Ishikawa (cell line): ENCODE measurements around the gene RAB37.

Experiments used
- CEBPB ChIP-seq: IDR thresholded peaks from 2 replicates; pipeline ENCODE4 v1.6.1; 2012
- EP300 ChIP-seq: IDR thresholded peaks from 2 replicates; pipeline ENCODE4 v1.6.1; 2012; ENCODE audit warnings: borderline replicate concordance
- MAX ChIP-seq: IDR thresholded peaks from 2 replicates; pipeline ENCODE4 v1.6.1; 2012
- RAD21 ChIP-seq: IDR thresholded peaks from 2 replicates; pipeline ENCODE4 v1.6.1; 2012; ENCODE audit warnings: low read depth
- TAF1 ChIP-seq: IDR thresholded peaks from 2 replicates; pipeline ENCODE4 v1.6.1; 2012; ENCODE audit warnings: low read depth, mild to moderate bottlenecking
- TEAD4 ChIP-seq: IDR thresholded peaks from 2 replicates; pipeline ENCODE4 v1.6.1; 2012
- USF1 ChIP-seq: IDR thresholded peaks from 2 replicates; pipeline ENCODE4 v1.6.1; 2012

DNA sequence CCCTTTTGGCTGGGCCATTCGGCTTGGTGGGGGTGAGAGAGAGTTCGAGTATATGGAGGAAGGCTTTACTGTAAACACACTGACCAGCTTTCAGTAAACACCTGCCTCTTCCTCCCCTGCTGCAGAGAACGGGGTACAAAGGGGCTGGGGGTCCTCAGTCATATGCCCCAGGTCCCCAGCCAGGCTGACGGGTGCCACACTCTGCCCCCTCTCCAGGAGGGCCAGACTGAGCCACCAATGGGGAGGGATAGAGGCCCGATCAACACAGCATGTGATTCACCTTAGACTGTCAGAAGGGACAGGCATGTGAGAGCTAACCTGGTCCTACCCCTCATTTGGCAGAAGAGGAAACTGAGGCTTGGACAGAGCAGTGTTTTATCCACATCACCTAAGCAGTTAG is 24.4 kb downstream of the RAB37 start:
- TF ChIP-seq TAF1 (no peak), RAD21 (no peak), USF1 (no peak), EP300 (no peak), CEBPB (no peak), TEAD4 (no peak), MAX (no peak)
